ENCODE measurements around the gene CCDC124. TPM values are rescaled to one million over a fixed set of nuclear protein-coding genes. Genes with fewer than 3 reads are reported as not detected.
"Not testable (repeated sequence)": the region's sequence is repeated elsewhere in the genome, so short reads cannot be mapped to it uniquely, and the experiment has no call there.

CCDC124 gene, protein sequence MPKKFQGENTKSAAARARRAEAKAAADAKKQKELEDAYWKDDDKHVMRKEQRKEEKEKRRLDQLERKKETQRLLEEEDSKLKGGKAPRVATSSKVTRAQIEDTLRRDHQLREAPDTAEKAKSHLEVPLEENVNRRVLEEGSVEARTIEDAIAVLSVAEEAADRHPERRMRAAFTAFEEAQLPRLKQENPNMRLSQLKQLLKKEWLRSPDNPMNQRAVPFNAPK
- 87.9 TPM for total RNA-seq (ENCODE audit: unreplicated experiment)
- long read RNA-seq, transcript CCDC124-201 (5 exons, 938 nt): major isoform, 43 of 67 reads
- long read RNA-seq, partial matches to known transcripts: 22 of 67 reads
- long read RNA-seq, other reads (novel, unspliced or antisense): 2 of 67 reads

DNA sequence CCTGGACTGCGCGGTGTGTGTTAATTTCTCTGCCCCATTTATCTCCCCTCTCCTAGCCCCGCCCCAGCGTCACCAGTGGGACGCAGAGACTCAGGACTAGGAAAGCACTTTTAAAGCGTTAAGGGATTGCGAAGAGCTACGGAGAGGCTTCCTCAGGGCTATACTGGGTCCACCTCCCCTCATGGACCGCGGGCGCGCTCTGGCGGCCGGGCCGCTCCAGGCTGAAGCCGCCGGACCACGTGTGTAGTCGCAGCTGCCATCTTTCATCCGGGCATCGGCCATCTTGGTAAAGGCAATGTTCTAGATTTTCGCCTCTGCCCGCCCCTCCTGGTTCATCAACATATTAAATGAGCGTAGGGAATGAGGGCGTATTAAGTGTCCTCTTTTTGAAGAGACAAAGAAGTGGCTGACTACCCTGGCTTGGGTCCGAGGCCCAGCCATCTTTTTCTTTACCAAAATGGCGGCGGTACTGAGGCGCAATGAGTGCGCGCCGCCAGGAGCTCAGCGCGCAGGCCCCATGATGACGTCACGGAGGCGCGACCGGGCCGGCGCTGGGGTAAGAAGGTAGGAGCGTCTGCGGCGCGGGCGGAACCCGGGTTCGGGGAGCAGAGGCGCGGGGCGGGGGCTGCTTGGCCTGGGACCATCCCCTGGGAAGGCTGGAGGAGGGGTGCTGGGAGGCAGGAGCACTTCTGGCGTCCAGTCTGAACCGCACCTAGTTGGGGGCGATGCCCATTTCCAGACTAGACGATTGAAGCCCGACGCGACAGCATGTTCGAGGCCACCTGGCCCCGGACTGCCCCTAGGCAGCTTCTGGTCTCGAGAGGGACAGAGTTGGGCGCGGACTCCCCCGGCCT is at the start of gene CCDC124:
TSS of gene CCDC124 (plus strand) at position 531 of the 854 bp plus-strand sequence. CDS start 3,406 bp downstream, outside the sequence.
- Mint-ChIP-seq H3K27me3 (ENCODE audit: unreplicated experiment) (peaks cover 4% of the 10 kb centered on the region), H3K27ac (ENCODE audit: unreplicated experiment) (peak within 1 kb of the TSS; percentile 97), H3K9me3 (ENCODE audit: unreplicated experiment) (peaks cover 5% of the 10 kb centered on the region), H3K4me1 (ENCODE audit: low read depth, unreplicated experiment) (peaks cover 3% of the 10 kb centered on the region), H3K4me3 (ENCODE audit: unreplicated experiment) (peak within 1 kb of the TSS; percentile 94), H3K36me3 (ENCODE audit: unreplicated experiment) (no peaks in the 10 kb centered on the region)
- TF ChIP-seq, protein P1, sequence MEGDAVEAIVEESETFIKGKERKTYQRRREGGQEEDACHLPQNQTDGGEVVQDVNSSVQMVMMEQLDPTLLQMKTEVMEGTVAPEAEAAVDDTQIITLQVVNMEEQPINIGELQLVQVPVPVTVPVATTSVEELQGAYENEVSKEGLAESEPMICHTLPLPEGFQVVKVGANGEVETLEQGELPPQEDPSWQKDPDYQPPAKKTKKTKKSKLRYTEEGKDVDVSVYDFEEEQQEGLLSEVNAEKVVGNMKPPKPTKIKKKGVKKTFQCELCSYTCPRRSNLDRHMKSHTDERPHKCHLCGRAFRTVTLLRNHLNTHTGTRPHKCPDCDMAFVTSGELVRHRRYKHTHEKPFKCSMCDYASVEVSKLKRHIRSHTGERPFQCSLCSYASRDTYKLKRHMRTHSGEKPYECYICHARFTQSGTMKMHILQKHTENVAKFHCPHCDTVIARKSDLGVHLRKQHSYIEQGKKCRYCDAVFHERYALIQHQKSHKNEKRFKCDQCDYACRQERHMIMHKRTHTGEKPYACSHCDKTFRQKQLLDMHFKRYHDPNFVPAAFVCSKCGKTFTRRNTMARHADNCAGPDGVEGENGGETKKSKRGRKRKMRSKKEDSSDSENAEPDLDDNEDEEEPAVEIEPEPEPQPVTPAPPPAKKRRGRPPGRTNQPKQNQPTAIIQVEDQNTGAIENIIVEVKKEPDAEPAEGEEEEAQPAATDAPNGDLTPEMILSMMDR (IDR thresholded peaks at IDR 0.05; ENCODE audit: partially characterized antibody, unreplicated experiment): peak; percentile 67
- peak; percentile 92 for DNase-seq

DNA sequence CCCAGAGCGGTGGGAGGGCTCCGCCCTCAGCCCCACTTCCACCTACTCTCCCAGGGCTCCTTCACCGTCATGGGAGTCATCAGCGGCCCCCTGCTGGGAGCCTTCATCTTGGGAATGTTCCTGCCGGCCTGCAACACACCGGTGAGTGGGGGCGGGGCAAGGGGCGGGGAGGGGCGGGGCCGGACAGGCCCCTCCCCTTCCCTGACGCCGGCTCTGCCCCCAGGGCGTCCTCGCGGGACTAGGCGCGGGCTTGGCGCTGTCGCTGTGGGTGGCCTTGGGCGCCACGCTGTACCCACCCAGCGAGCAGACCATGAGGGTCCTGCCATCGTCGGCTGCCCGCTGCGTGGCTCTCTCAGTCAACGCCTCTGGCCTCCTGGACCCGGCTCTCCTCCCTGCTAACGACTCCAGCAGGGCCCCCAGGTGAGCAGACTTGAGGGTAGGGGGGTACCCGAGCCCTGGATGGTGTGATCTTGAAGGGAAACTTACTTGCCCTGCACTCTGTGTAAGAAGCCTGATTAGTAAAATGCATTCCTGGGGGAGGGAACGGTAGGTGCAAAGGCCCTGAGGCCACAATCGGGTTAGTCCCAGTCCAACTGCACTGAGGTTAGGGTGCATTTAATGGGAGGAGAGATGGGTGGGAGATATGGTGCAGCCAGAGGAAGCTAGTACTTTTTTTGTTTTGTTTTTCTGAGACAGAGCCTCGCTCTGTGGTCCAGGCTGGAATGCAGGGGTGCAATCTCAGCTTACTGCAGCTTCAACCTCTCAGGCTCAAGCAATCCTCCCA is 49.0 kb upstream of the CCDC124 start:
- no peak overlapping the region for H3K27ac Mint-ChIP-seq (ENCODE audit: unreplicated experiment)
- peaks cover 6% of the 10 kb centered on the region for H3K9me3 Mint-ChIP-seq (ENCODE audit: unreplicated experiment)
- TF ChIP-seq, protein P1 (IDR thresholded peaks at IDR 0.05; ENCODE audit: partially characterized antibody, unreplicated experiment): no peak
- no peak overlapping the region for H3K4me3 Mint-ChIP-seq (ENCODE audit: unreplicated experiment)
- H3K27me3 Mint-ChIP-seq (ENCODE audit: unreplicated experiment): peaks cover 3% of the 10 kb centered on the region
- peaks cover 2% of the 10 kb centered on the region for H3K4me1 Mint-ChIP-seq (ENCODE audit: low read depth, unreplicated experiment)
- no peak for DNase-seq
- H3K36me3 Mint-ChIP-seq (ENCODE audit: unreplicated experiment): no peaks in the 10 kb centered on the region

DNA sequence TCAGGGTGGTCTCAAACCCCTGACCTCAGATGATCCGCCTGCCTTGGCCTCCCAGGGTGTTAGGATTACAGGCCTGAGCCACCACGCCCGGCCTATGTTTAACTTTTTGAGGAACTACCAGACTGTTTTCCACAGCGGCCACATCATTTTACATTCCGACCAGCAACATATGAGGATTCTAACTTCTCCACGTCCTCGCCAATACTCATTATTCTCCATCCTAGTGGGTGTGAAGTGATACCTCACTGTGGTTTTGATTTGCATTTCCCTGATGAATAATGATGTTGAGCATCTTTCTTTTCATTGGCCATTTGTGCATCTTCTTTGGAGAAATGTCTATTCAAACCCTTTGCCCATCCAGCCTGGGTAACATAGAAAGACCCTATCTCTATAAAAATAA is 46.3 kb upstream of the CCDC124 start:
- H3K27ac Mint-ChIP-seq (ENCODE audit: unreplicated experiment): no peak overlapping the region
- peaks cover 2% of the 10 kb centered on the region for H3K4me1 Mint-ChIP-seq (ENCODE audit: low read depth, unreplicated experiment)
- peaks cover 5% of the 10 kb centered on the region for H3K27me3 Mint-ChIP-seq (ENCODE audit: unreplicated experiment)
- peaks cover 4% of the 10 kb centered on the region for H3K9me3 Mint-ChIP-seq (ENCODE audit: unreplicated experiment)
- no peak overlapping the region for H3K4me3 Mint-ChIP-seq (ENCODE audit: unreplicated experiment)
- TF ChIP-seq, protein P1 (IDR thresholded peaks at IDR 0.05; ENCODE audit: partially characterized antibody, unreplicated experiment): no peak
- no peak for DNase-seq
- no peaks in the 10 kb centered on the region for H3K36me3 Mint-ChIP-seq (ENCODE audit: unreplicated experiment)

DNA sequence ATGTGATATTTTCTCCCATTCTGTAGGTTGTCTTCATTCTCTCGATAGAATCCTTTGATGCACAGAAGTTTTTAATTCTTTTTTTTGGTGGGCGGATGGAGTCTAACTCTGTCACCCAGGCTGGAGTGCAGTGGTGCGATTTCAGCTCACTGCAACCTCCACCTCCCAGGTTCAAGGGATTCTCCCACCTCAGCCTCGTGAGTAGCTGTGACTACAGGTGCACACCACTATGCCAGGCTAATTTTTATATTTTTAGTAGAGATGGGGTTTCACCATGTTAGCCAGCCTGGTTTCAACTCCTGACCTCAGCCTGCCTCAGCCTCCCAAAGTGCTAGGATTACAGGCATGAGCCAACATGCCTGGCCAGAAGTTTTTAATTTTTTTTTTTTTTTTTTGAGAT is 45.6 kb upstream of the CCDC124 start:
- H3K9me3 Mint-ChIP-seq (ENCODE audit: unreplicated experiment); H3K27ac Mint-ChIP-seq (ENCODE audit: unreplicated experiment); DNase-seq; H3K4me3 Mint-ChIP-seq (ENCODE audit: unreplicated experiment); H3K27me3 Mint-ChIP-seq (ENCODE audit: unreplicated experiment); H3K36me3 Mint-ChIP-seq (ENCODE audit: unreplicated experiment); H3K4me1 Mint-ChIP-seq (ENCODE audit: low read depth, unreplicated experiment): not testable (repeated sequence)

DNA sequence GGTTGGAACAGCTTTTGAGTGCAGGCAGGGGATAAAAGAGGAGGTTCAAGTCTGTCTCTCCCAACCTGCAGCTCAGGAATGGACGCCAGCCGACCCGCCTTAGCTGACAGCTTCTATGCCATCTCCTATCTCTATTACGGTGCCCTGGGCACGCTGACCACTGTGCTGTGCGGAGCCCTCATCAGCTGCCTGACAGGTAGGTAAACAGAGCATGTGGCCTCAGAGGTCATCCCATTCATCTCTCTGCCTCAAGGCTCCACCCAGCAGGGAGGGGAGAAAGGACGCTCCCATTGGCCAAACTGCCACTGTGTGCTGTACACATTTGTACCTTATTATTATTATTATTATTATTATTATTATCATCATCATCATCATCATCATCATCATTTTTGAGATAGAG is 44.6 kb upstream of the CCDC124 start:
- DNase-seq: no peak
- Mint-ChIP-seq H3K4me1 (ENCODE audit: low read depth, unreplicated experiment) (peaks cover 1% of the 10 kb centered on the region), H3K27me3 (ENCODE audit: unreplicated experiment) (peaks cover 7% of the 10 kb centered on the region), H3K27ac (ENCODE audit: unreplicated experiment) (no peak overlapping the region), H3K9me3 (ENCODE audit: unreplicated experiment) (peaks cover 4% of the 10 kb centered on the region), H3K36me3 (ENCODE audit: unreplicated experiment) (no peaks in the 10 kb centered on the region), H3K4me3 (ENCODE audit: unreplicated experiment) (no peak overlapping the region)
- TF ChIP-seq, protein P1 (IDR thresholded peaks at IDR 0.05; ENCODE audit: partially characterized antibody, unreplicated experiment): no peak

All from glutamatergic neuron (in vitro differentiated cells).